Muscle of arm (tissue), 12 donors: ENCODE measurements around the gene KANSL2. TPM values are rescaled to one million over a fixed set of nuclear protein-coding genes. Genes with fewer than 3 reads are reported as not detected.
"Not testable (repeated sequence)": the region's sequence is repeated elsewhere in the genome, so short reads cannot be mapped to it uniquely, and the experiment has no call there.

Experiments
- DNase-seq: peaks from one replicate; pipeline ENCODE4 v3.0.0-alpha.2; 2013
- polyA plus RNA-seq, 12 donors: library from polyadenylated mRNA; unstranded; fragments of 120-200 nt; gene quantifications; one replicate each; pipeline ENCODE4 v1.2.1, GENCODE V29; 2013; ENCODE audit not compliant: insufficient read length in 12 of 12

Gene KANSL2
- polyA plus RNA-seq, 12 donors = 26.4 to 41.8 (median 35.2) TPM; not detected in 1

- no peak for DNase-seq
Measured at GRCh38 chr12:48686615-48687334, 4.7 kb upstream of the KANSL2 start.

GRCh38 chr12:48686037-48686595 is 4.1 kb upstream of the KANSL2 start:
- DNase-seq = no peak

DNA sequence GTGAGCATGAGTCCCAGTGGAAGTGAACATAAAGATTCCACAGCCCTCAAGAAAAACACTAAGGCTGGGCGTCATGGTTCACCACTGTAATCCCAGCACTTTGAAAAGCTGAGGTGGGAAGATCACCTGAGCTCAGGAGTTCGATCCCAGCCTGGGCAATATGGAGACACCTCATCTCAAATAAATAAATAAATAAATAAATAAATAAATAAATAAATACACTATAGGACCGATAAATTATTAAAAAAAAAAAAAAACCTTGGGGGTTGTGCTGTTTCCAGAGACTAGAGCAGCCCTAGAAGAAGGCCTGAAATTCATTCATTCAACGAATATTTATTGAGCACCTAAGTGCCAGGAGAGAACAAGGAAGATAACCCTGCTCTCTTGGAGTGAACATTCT is 1.5 kb upstream of the KANSL2 start:
- no peak for DNase-seq

- DNase-seq = no peak
Measured at GRCh38 chr12:48682927-48683326, 889 bp upstream of the KANSL2 start.

DNA sequence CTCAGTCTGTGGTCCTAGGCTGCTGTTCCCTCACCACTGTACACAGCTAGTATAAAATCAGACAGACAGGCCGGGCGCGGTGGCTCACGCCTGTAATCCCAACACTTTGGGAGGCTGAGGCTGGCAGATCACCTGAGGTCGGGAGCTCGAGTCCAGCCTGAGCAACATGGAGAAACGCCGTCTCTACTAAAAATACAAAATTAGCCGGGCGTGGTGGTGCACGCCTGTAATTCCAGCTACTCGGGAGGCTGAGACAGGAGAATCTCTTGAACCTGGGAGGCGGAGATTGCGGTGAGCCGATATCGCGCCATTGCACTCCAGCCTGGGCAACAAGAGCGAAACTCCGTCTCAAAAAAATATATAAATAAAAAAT is 481 bp upstream of the KANSL2 start:
- DNase-seq = not testable (repeated sequence)

GRCh38 chr12:48681399-48681709 is 684 bp downstream of the KANSL2 start:
- no peak for DNase-seq

- no peak for DNase-seq
Measured at GRCh38 chr12:48680861-48681260, 1.2 kb downstream of the KANSL2 start.

- no peak for DNase-seq
Measured at GRCh38 chr12:48678551-48679185, 3.4 kb downstream of the KANSL2 start.

DNA sequence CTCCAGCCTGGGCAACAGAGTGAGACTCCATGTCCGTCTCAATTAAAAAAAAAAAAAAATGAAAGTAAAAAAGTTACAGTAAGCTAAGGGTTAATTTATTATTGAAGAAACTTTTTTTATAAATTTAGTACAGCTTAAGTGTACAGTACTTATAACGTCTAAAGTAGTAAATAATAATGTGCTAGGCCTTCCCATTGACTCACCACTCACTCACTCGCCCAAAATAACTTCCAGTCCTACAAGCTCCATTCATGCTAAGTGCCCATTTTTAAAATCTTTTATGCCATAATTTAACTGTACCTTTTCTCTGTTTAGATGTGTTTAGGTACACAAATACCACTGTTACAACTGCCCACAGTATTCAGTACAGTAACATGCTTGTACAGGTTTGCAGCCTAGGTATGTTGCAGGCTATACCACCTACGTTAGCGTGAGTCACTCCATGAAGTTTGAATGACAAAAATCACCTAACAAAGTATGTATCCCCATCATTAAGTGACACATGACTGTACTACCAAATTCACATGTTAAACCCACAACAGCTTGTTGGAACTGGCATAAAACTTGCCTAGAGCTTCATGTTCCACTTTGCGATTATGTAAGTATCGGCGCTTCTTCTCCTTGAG is 10.7 kb downstream of the KANSL2 start:
- DNase-seq = no peak

GRCh38 chr12:48668996-48669395 is 13.0 kb downstream of the KANSL2 start:
- DNase-seq = no peak

DNA sequence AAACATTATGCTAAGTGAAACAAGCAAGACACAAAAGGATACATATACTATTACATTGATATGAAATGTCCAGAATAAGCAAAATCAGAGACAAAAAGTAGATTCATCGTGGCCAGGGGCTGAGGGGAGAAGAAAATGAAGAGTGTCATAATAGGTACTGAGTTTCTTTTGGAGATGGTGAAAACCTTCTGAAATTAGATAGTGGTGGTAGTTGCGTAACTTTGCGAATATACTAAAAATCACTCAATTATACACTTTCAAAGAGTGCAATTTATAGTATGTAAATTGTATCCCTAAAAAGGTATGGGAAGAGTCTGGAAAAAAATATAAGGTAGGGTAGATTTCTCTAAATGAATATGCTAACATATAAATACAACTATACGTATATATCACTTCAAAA is 22.2 kb downstream of the KANSL2 start:
- no peak for DNase-seq

DNA sequence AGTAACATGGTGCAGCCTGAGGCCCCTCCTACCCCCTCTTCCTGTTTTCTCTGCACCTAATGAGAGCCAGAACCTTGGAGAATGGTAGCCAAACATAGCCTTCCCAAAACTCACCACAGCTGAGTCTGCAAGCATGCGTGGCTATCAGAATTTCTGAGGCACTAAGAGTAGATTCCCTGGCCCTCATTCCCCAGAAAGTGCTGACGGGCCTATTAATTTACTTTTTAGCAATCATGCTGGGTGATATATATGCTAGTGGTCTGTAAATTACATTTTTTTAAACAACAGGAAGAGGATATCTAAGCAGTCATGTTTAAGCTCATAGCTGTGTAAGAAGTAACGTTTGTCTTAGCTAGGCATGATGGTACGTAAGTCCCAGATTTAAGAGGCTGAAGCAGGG is 30.4 kb downstream of the KANSL2 start:
- no peak for DNase-seq

DNA sequence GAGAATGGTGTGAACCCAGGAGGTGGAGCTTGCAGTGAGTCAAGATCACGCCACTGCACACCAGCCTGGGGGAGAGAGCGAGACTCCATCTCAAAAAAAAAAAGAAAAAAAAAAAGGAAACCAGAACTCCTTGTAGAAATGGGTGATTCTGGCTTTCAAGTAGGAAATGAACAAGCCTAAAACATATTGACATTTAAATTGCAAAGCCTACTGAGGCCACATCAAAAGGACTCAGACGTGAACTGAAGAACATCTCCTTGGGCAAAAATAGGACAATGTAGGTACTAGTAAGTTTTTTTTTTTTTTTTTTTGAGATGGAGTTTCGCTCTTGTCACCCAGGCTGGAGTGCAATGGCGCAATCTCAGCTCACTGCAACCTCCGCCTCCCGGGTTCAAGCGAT is 36.7 kb downstream of the KANSL2 start:
- not testable (repeated sequence) for DNase-seq

- no peak for DNase-seq
Measured at GRCh38 chr12:48643011-48643410, 39.0 kb downstream of the KANSL2 start.

- DNase-seq = not testable (repeated sequence)
Measured at GRCh38 chr12:48641752-48642555, 40.1 kb downstream of the KANSL2 start.

- no peak for DNase-seq
Measured at GRCh38 chr12:48640854-48641253, 41.2 kb downstream of the KANSL2 start.

DNA sequence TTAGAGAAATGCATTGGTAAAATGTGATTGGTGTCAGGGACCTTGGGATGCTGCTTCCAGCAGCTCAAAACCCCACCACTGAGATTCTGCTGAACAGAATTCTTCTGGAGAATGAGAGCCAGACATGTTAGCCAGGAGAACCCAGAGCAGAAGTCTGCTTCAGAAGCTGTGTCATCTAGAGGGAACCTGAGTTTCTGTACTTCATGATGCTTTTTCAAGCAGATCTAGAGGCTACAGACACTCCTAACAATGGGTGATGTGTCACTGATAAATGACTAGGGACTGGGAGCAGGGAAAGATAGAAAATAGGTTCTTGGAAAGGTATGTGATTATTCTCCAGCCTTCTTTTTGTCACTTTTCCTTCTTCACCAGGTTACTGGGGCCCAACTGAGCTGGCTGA is 41.6 kb downstream of the KANSL2 start:
- DNase-seq = no peak

- no peak for DNase-seq
Measured at GRCh38 chr12:48631071-48631470, 51.0 kb downstream of the KANSL2 start.

- DNase-seq = no peak
Measured at GRCh38 chr12:48630346-48630745, 51.7 kb downstream of the KANSL2 start.

- DNase-seq = no peak
Measured at GRCh38 chr12:48629541-48629940, 52.5 kb downstream of the KANSL2 start.

DNA sequence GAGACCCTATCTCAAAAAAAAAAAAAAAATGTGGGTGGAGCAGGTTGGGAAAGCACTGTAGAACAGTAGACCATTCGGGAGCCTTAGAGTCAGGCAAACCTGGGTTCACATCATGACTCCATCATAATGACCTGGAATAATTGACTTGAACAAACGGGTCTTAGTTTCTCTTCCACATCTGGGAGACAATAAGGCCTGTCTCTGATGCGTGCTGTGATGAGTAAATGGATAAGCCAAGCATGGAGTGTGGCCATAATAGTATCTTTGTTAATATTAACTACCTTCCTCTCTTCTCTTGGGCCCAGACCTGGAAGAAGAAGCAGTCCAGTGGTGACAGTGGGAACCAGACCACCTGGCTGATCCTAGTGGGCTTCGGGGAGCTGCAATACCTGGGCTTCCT is 54.5 kb downstream of the KANSL2 start:
- DNase-seq = no peak

- not testable (repeated sequence) for DNase-seq
Measured at GRCh38 chr12:48622997-48623396, 59.0 kb downstream of the KANSL2 start.
